OCI-LY7 (cell line): ENCODE measurements around the gene TMEM242. TPM values are rescaled to one million over a fixed set of nuclear protein-coding genes. Genes with fewer than 3 reads are reported as not detected.

Source experiments
- BruUV-seq: library from RNA; stranded (reverse); fragments of 400-500 nt; replicated peaks from 2 replicates; lab custom pipeline; 2021; lab: Mats Ljungman, UMichigan
- CTCF ChIA-PET: fragments of 300-600 bp; sonication (Branson Sonifier 250); formaldehyde crosslinking; loops from one replicate; lab custom pipeline; 2022; ENCODE audit warnings: antibody characterized with exemption; ENCODE audit not compliant: unreplicated experiment; lab: Charles Lee
- POLR2A ChIA-PET: fragments of 300-600 bp; sonication (Branson Sonifier 250); formaldehyde crosslinking; loops from one replicate; lab custom pipeline; 2022; ENCODE audit warnings: antibody characterized with exemption; lab: Charles Lee
- DNase-seq: peaks from one replicate; pipeline ENCODE4 v3.0.0-alpha.2; 2015; ENCODE audit warnings: low spot score
- H2AFZ ChIP-seq: fragments of 200-600 bp; sonication (generic), shearing (Covaris generic); 2 replicates; pipeline ENCODE4 v1.6.1; 2014; ENCODE audit warnings: mild to moderate bottlenecking, antibody characterized with exemption, low read length, moderate library complexity
- H3K27ac ChIP-seq: fragments of 200-600 bp; sonication (generic); 2 replicates; pipeline ENCODE4 v1.5.1; 2014; ENCODE audit warnings: mixed run types, low read depth, mild to moderate bottlenecking, moderate library complexity, low read length, inconsistent platforms; ENCODE audit not compliant: poor library complexity, severe bottlenecking
- H3K36me3 ChIP-seq: fragments of 200-600 bp; sonication (generic); 2 replicates; pipeline ENCODE4 v1.6.1; 2014; ENCODE audit warnings: mild to moderate bottlenecking, antibody characterized with exemption, low read length, moderate library complexity, mixed read lengths; ENCODE audit not compliant: insufficient read depth
- H3K4me1 ChIP-seq: fragments of 200-600 bp; sonication (generic); 2 replicates; pipeline ENCODE4 v1.5.1; 2014; ENCODE audit warnings: mild to moderate bottlenecking, low read length; ENCODE audit not compliant: insufficient read depth, poor library complexity, severe bottlenecking
- H3K4me2 ChIP-seq: fragments of 200-600 bp; sonication (generic); 2 replicates; pipeline ENCODE4 v1.6.1; 2014; ENCODE audit warnings: mild to moderate bottlenecking, low read length
- H3K4me3 ChIP-seq: fragments of 200-600 bp; sonication (generic); 2 replicates; pipeline ENCODE4 v1.5.1; 2014; ENCODE audit warnings: mild to moderate bottlenecking, low read depth, low read length; ENCODE audit not compliant: poor library complexity, severe bottlenecking
- H3K79me2 ChIP-seq: fragments of 200-600 bp; sonication (generic); 2 replicates; pipeline ENCODE4 v1.6.1; 2016; ENCODE audit warnings: low read depth, mild to moderate bottlenecking, low read length, moderate library complexity, mixed read lengths; ENCODE audit not compliant: insufficient read depth
- H3K9me2 ChIP-seq: fragments of 200-600 bp; sonication (generic); 2 replicates; pipeline ENCODE4 v1.6.1; 2016; ENCODE audit warnings: mild to moderate bottlenecking, low read length, mixed read lengths; ENCODE audit not compliant: insufficient read depth
- H3K9me3 ChIP-seq: fragments of 200-600 bp; sonication (generic); 2 replicates; pipeline ENCODE4 v1.6.1; 2014; ENCODE audit warnings: mild to moderate bottlenecking, mixed run types, low read length, mixed read lengths
- H4K20me1 ChIP-seq: fragments of 200-600 bp; sonication (generic); 2 replicates; pipeline ENCODE4 v1.6.1; 2014; ENCODE audit warnings: mild to moderate bottlenecking, antibody characterized with exemption, low read length, moderate library complexity, mixed read lengths; ENCODE audit not compliant: insufficient read depth
- EZH2phosphoT487 ChIP-seq: fragments of 200-600 bp; sonication (generic); IDR thresholded peaks from 2 replicates; pipeline ENCODE4 v1.6.1; 2018; ENCODE audit warnings: low read depth, borderline replicate concordance, mild to moderate bottlenecking, mixed run types, antibody characterized with exemption, low read length, moderate library complexity, mixed read lengths
- intact Hi-C: fragments of 100-400 bp; cut with micrococcal nuclease; formaldehyde crosslinking; loops from one replicate; pipeline ENCODE4 v1.10.0; 2022; ENCODE audit not compliant: unreplicated experiment
- total RNA-seq, 2 experiments: library from RNA; depleted of rRNA in 1 of 2; stranded (reverse); fragments of >200 nt in 1 of 2; shearing (Covaris generic) in 1 of 2; gene quantifications; 2 replicates each; pipeline ENCODE4 v1.2.3, GENCODE V29; 2014 to 2022
- TF ChIP-seq, protein P1 (sequence below): fragments of 200-600 bp; sonication (generic); conservative IDR thresholded peaks from 2 replicates; pipeline ENCODE4 v1.5.1; 2014; ENCODE audit warnings: mild to moderate bottlenecking, antibody characterized with exemption, low read length, moderate library complexity, mixed read lengths

Gene TMEM242
- total RNA-seq, 2 experiments from 2014 or later = 4.5 to 9.2 TPM

- ChIA-PET CTCF (no interaction called here), POLR2A (no interaction called here)
- Histone ChIP-seq H4K20me1 (no peaks in the 10 kb centered on the region), H3K79me2 (no peaks in the 10 kb centered on the region), H3K27ac (no peak overlapping the region), H3K4me3 (no peak overlapping the region), H3K4me2 (no peak overlapping the region), H3K9me3 (no peaks in the 10 kb centered on the region), H3K9me2 (no peaks in the 10 kb centered on the region), H2AFZ (no peak overlapping the region), H3K36me3 (no peaks in the 10 kb centered on the region), H3K4me1 (peaks cover 20% of the 10 kb centered on the region)
- TF ChIP-seq EZH2phosphoT487 = no peak
- TF ChIP-seq, protein P1, sequence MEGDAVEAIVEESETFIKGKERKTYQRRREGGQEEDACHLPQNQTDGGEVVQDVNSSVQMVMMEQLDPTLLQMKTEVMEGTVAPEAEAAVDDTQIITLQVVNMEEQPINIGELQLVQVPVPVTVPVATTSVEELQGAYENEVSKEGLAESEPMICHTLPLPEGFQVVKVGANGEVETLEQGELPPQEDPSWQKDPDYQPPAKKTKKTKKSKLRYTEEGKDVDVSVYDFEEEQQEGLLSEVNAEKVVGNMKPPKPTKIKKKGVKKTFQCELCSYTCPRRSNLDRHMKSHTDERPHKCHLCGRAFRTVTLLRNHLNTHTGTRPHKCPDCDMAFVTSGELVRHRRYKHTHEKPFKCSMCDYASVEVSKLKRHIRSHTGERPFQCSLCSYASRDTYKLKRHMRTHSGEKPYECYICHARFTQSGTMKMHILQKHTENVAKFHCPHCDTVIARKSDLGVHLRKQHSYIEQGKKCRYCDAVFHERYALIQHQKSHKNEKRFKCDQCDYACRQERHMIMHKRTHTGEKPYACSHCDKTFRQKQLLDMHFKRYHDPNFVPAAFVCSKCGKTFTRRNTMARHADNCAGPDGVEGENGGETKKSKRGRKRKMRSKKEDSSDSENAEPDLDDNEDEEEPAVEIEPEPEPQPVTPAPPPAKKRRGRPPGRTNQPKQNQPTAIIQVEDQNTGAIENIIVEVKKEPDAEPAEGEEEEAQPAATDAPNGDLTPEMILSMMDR = no peak
- no TSS peak for BruUV-seq
- no peak for DNase-seq
- intact Hi-C loops = loop anchor here (5.0 to 10.0 kb wide), 2 partner anchors 486 to 873 kb away; no protein-coding TSS in a partner anchor
Observed at GRCh38 chr6:157270308-157270707, 53.0 kb downstream of the TMEM242 start.

DNA sequence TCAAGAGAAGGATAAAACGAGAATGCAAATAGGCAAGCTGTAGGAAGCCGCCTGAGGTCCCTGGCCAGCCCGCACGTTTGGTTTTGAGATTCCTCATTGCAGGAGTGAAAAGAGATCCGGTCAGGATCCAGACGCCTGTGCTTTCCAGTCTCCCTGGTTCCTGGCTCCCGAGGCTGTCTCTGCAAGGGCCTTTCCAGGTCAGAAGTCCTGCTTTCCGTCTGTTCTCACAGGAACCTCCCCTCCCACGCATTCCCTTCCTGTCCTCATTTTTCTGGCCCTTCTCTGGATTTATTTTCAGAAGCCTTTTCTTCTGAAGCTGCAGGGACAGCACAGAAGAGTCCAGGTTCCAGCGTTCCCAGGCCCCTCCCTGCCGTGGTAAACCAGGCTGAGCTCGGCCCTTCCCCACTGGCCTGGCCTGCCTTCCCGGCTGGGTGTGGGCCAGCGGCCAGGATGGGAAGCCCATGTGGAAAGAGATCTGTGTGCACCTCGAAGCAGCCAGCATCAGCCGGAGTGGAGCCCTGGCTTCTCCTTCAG is 54.0 kb downstream of the TMEM242 start:
- intact Hi-C loops = no loop called here
- no peak for TF ChIP-seq EZH2phosphoT487
- TF ChIP-seq, protein P1 = no peak
- Histone ChIP-seq H4K20me1 (no peaks in the 10 kb centered on the region), H3K9me3 (no peaks in the 10 kb centered on the region), H3K27ac (no peak overlapping the region), H3K36me3 (no peaks in the 10 kb centered on the region), H3K4me2 (no peak overlapping the region), H2AFZ (no peak overlapping the region), H3K4me3 (no peak overlapping the region), H3K9me2 (no peaks in the 10 kb centered on the region), H3K4me1 (peaks cover 15% of the 10 kb centered on the region), H3K79me2 (no peaks in the 10 kb centered on the region)
- no TSS peak for BruUV-seq
- ChIA-PET POLR2A (interaction anchor here (0.6 to 0.7 kb wide), 2 partner anchors 493 to 776 kb away, joined by 3 to 4 read pairs; no protein-coding TSS in a partner anchor), CTCF (no interaction called here)
- no peak for DNase-seq

- TF ChIP-seq, protein P1 = no peak
- TF ChIP-seq EZH2phosphoT487 = no peak
- H3K79me2 ChIP-seq = no peaks in the 10 kb centered on the region
- no peaks in the 10 kb centered on the region for H3K9me3 ChIP-seq
- BruUV-seq = no TSS peak
- H3K4me3 ChIP-seq = no peak overlapping the region
- intact Hi-C loops = no loop called here
- ChIA-PET POLR2A (interaction anchor here (0.6 kb wide), 1 partner anchor 493 kb away, joined by 4 read pairs; no protein-coding TSS in a partner anchor), CTCF (no interaction called here)
- no peak overlapping the region for H3K27ac ChIP-seq
- no peaks in the 10 kb centered on the region for H3K36me3 ChIP-seq
- DNase-seq = no peak
- peaks cover 11% of the 10 kb centered on the region for H3K4me1 ChIP-seq
- no peak overlapping the region for H3K4me2 ChIP-seq
- no peaks in the 10 kb centered on the region for H4K20me1 ChIP-seq
- H3K9me2 ChIP-seq = no peaks in the 10 kb centered on the region
- H2AFZ ChIP-seq = no peak overlapping the region
Observed at GRCh38 chr6:157268835-157269234, 54.5 kb downstream of the TMEM242 start.
